ENCODE data around the gene PRR16.

DNA sequence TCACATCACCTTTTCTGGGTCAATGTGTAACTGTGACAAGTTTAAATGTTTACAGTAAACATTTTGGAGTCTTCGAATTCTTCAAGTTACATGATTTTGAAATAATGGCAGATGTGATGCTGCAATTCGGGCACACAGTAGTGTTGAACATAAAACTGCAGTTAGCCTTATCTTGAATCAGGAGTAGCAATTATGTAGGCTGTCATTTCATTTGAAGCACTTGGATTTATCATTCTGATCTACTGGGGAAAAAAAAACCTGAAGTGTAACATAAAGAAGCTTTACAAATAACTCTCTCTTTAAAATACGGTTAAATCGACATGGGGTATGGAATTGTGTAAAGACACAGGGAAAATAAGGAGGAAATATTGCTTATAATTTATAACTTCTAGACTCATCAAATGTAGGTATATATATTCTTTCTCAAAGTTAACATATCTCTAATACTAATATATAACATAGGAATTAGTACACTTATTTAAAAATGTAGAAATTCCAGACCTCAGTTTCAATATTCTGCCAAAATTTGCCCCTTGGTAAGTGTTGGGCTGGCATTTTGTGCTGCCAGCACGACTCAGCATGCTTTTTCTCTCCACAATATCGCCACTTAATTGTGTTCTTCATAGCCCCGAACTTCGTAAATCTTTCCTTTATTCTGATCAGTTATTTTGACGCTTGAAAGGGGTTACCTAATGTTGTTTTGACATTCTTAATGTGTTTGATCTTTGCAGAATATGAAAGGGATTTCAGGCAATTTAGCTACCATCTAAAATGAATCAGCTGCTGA, 226.7 kb downstream of the PRR16 start:
- no peak for TF ChIP-seq EZH2 (IDR thresholded peaks at IDR 0.05; ENCODE audit: insufficient read depth, poor library complexity, severe bottlenecking)
- no peak for TF ChIP-seq EZH2phosphoT487 (IDR thresholded peaks at IDR 0.05; ENCODE audit: insufficient read depth, low read depth)
